ENCODE measurements around the gene CLCN7. TPM values are rescaled to one million over a fixed set of nuclear protein-coding genes. Genes with fewer than 3 reads are reported as not detected.

The CLCN7 gene
- polyA plus RNA-seq, 1 donor from 2014 or later, result 40.9 TPM

- Histone ChIP-seq H3K79me2 (replicated peaks; ENCODE audit: insufficient read depth, low read length) (no peaks in the 10 kb centered on the region), H3K4me2 (ENCODE audit: low read length) (no peak overlapping the region), H3K4me3 (ENCODE audit: low read length) (no peak overlapping the region), H2AFZ (ENCODE audit: low read depth, low read length) (no peak overlapping the region), H3K9me3 (ENCODE audit: low read length) (no peaks in the 10 kb centered on the region), H3K27me3 (ENCODE audit: insufficient read depth, low read depth, low read length) (no peaks in the 10 kb centered on the region), H3K9ac (ENCODE audit: low read length) (no peak overlapping the region), H3K27ac (ENCODE audit: low read length) (no peak overlapping the region), H3F3A (ENCODE audit: insufficient read depth, low read length, poor library complexity, severe bottlenecking) (no peaks in the 10 kb centered on the region), H4K20me1 (ENCODE audit: insufficient read depth) (no peaks in the 10 kb centered on the region), H3K9me2 (ENCODE audit: insufficient read depth, low read length) (no peaks in the 10 kb centered on the region), H3K36me3 (ENCODE audit: insufficient read depth, low read length) (no peaks in the 10 kb centered on the region)
- TF ChIP-seq POLR2AphosphoS5 (IDR thresholded peaks at IDR 0.05) (no peak), MXI1 (conservative IDR thresholded peaks at IDR 0.05; ENCODE audit: poor library complexity, severe bottlenecking) (no peak), EZH2 (IDR thresholded peaks at IDR 0.05; ENCODE audit: borderline replicate concordance, insufficient read depth, low read length, poor library complexity, severe bottlenecking) (no peak), REST (IDR thresholded peaks at IDR 0.05; ENCODE audit: borderline replicate concordance) (no peak), TAF1 (IDR thresholded peaks at IDR 0.05; ENCODE audit: low read depth) (no peak), EP300 (conservative IDR thresholded peaks at IDR 0.05; ENCODE audit: poor library complexity, severe bottlenecking) (no peak)
- TF ChIP-seq, protein P1, sequence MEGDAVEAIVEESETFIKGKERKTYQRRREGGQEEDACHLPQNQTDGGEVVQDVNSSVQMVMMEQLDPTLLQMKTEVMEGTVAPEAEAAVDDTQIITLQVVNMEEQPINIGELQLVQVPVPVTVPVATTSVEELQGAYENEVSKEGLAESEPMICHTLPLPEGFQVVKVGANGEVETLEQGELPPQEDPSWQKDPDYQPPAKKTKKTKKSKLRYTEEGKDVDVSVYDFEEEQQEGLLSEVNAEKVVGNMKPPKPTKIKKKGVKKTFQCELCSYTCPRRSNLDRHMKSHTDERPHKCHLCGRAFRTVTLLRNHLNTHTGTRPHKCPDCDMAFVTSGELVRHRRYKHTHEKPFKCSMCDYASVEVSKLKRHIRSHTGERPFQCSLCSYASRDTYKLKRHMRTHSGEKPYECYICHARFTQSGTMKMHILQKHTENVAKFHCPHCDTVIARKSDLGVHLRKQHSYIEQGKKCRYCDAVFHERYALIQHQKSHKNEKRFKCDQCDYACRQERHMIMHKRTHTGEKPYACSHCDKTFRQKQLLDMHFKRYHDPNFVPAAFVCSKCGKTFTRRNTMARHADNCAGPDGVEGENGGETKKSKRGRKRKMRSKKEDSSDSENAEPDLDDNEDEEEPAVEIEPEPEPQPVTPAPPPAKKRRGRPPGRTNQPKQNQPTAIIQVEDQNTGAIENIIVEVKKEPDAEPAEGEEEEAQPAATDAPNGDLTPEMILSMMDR (IDR thresholded peaks at IDR 0.05; ENCODE audit: poor library complexity, severe bottlenecking), result no peak
Measured at GRCh38 chr16:1401061-1401757, 73.6 kb downstream of the CLCN7 start.

DNA sequence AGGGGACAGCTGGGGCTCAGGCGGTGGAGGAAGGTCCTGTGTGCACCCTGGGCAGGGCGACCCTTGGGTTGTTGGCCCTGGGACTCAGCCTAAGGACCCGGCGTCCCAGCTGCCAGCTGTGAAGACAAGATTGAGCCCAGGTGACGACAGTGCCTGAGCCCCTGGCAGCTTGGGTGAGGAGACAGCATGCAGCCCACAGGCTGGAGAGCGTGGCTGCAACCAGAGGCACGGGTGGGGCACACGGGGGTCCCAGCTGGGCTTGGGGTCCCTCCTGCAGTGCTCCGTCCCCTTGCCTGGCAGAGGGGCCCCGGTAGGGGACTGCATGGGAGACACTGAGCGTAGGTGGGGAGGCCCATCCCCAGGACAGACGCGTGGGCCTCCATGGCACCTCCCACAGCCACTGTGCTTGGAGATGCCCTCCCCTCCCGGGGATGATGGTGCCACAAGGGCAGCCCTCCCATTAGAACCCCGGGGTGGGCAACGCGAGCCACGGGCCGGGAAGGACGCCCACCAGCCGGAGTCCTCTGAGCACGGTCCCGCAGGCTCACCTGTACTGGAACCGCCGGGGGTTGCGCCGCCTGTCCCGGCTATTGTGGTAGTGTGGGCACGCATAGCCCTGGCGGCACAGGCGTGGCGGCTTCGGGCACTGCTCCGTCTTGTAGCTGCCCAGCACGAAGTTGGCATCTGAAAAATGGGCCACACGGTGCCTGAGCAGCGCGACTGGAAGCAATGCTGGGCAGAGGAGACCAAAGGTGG lies 75.8 kb downstream of the CLCN7 start:
- Histone ChIP-seq H3K27me3 (ENCODE audit: insufficient read depth, low read depth, low read length) (no peaks in the 10 kb centered on the region), H3K36me3 (ENCODE audit: insufficient read depth, low read length) (no peaks in the 10 kb centered on the region)

More for the DNA sequence above, 75.8 kb downstream of the CLCN7 start:
- Histone ChIP-seq H3K9me3 (ENCODE audit: low read length) (no peaks in the 10 kb centered on the region), H3K27ac (ENCODE audit: low read length) (no peak overlapping the region), H3K4me3 (ENCODE audit: low read length) (no peak overlapping the region), H3F3A (ENCODE audit: insufficient read depth, low read length, poor library complexity, severe bottlenecking) (no peaks in the 10 kb centered on the region), H3K9me2 (ENCODE audit: insufficient read depth, low read length) (no peaks in the 10 kb centered on the region), H3K4me2 (ENCODE audit: low read length) (no peak overlapping the region), H2AFZ (ENCODE audit: low read depth, low read length) (no peak overlapping the region), H3K9ac (ENCODE audit: low read length) (no peak overlapping the region), H4K20me1 (ENCODE audit: insufficient read depth) (no peaks in the 10 kb centered on the region), H3K79me2 (replicated peaks; ENCODE audit: insufficient read depth, low read length) (no peaks in the 10 kb centered on the region)
- no peak for TF ChIP-seq REST (IDR thresholded peaks at IDR 0.05; ENCODE audit: borderline replicate concordance)
- no peak for TF ChIP-seq RAD21 (conservative IDR thresholded peaks at IDR 0.05)
- TF ChIP-seq SMC3 (conservative IDR thresholded peaks at IDR 0.05; ENCODE audit: poor library complexity), result no peak
- TF ChIP-seq POLR2AphosphoS5 (IDR thresholded peaks at IDR 0.05), result no peak
- TF ChIP-seq EP300 (conservative IDR thresholded peaks at IDR 0.05; ENCODE audit: poor library complexity, severe bottlenecking), result no peak
- TF ChIP-seq, protein P1 (IDR thresholded peaks at IDR 0.05; ENCODE audit: poor library complexity, severe bottlenecking), result no peak
- TF ChIP-seq EZH2 (IDR thresholded peaks at IDR 0.05; ENCODE audit: borderline replicate concordance, insufficient read depth, low read length, poor library complexity, severe bottlenecking), result no peak
- TF ChIP-seq MXI1 (conservative IDR thresholded peaks at IDR 0.05; ENCODE audit: poor library complexity, severe bottlenecking), result no peak
